Measurements from ENCODE around the gene FAF2. TPM values are rescaled to one million over a fixed set of nuclear protein-coding genes. Genes with fewer than 3 reads are reported as not detected.

Gene FAF2
- total RNA-seq, 1 donor from 2014 or later, result 45.5 TPM

- no peak for DNase-seq (ENCODE audit: low read depth)
- H3K27me3 ChIP-seq (ENCODE audit: control insufficient read depth, insufficient read depth, low read length), result no peaks in the 10 kb centered on the region
- H3K36me3 ChIP-seq (ENCODE audit: control insufficient read depth, insufficient read depth, low read length), result peaks cover 2% of the 10 kb centered on the region
- no peak for TF ChIP-seq CTCF (IDR thresholded peaks at IDR 0.05; ENCODE audit: insufficient read depth, low read length, poor library complexity, severe bottlenecking)
- H3K4me3 ChIP-seq (ENCODE audit: low read depth, low read length), result no peak overlapping the region
Measured at GRCh38 chr5:176524138-176524537, 76.0 kb downstream of the FAF2 start.

GRCh38 chr5:176524987-176525386, 76.8 kb downstream of the FAF2 start:
- Histone ChIP-seq H3K27me3 (ENCODE audit: control insufficient read depth, insufficient read depth, low read length) (no peaks in the 10 kb centered on the region), H3K36me3 (ENCODE audit: control insufficient read depth, insufficient read depth, low read length) (peaks cover 2% of the 10 kb centered on the region), H3K4me3 (ENCODE audit: low read depth, low read length) (no peak overlapping the region)
- no peak for TF ChIP-seq CTCF (IDR thresholded peaks at IDR 0.05; ENCODE audit: insufficient read depth, low read length, poor library complexity, severe bottlenecking)
- no peak for DNase-seq (ENCODE audit: low read depth)

- Histone ChIP-seq H3K4me3 (ENCODE audit: low read depth, low read length) (no peak overlapping the region), H3K36me3 (ENCODE audit: control insufficient read depth, insufficient read depth, low read length) (peaks cover 2% of the 10 kb centered on the region), H3K27me3 (ENCODE audit: control insufficient read depth, insufficient read depth, low read length) (no peaks in the 10 kb centered on the region)
- TF ChIP-seq CTCF (IDR thresholded peaks at IDR 0.05; ENCODE audit: insufficient read depth, low read length, poor library complexity, severe bottlenecking), result no peak
- DNase-seq (ENCODE audit: low read depth), result no peak
Measured at GRCh38 chr5:176525677-176526076, 77.5 kb downstream of the FAF2 start.

GRCh38 chr5:176526462-176526861, 78.3 kb downstream of the FAF2 start:
- Histone ChIP-seq H3K4me3 (ENCODE audit: low read depth, low read length) (no peak overlapping the region), H3K36me3 (ENCODE audit: control insufficient read depth, insufficient read depth, low read length) (peaks cover 4% of the 10 kb centered on the region), H3K27me3 (ENCODE audit: control insufficient read depth, insufficient read depth, low read length) (no peaks in the 10 kb centered on the region)
- no peak for TF ChIP-seq CTCF (IDR thresholded peaks at IDR 0.05; ENCODE audit: insufficient read depth, low read length, poor library complexity, severe bottlenecking)
- DNase-seq (ENCODE audit: low read depth), result no peak

- peaks cover 5% of the 10 kb centered on the region for H3K36me3 ChIP-seq (ENCODE audit: control insufficient read depth, insufficient read depth, low read length)
- H3K4me3 ChIP-seq (ENCODE audit: low read depth, low read length), result no peak overlapping the region
- TF ChIP-seq CTCF (IDR thresholded peaks at IDR 0.05; ENCODE audit: insufficient read depth, low read length, poor library complexity, severe bottlenecking), result no peak
- no peaks in the 10 kb centered on the region for H3K27me3 ChIP-seq (ENCODE audit: control insufficient read depth, insufficient read depth, low read length)
- DNase-seq (ENCODE audit: low read depth), result no peak
Measured at GRCh38 chr5:176527246-176528222, 79.3 kb downstream of the FAF2 start.

All from kidney epithelial cell (primary cell).